ENCODE measurements around the gene PODNL1.

Gene PODNL1

GRCh38 chr19:13899393-13899792, 38.8 kb downstream of the PODNL1 start:
- no peak for TF ChIP-seq CTCF (IDR thresholded peaks at IDR 0.05; ENCODE audit: low read depth, low read length, missing control alignments)
- in situ Hi-C loops (cut with HindIII; ENCODE audit: low sequenced_read_pairs): no loop called here
- DNase-seq (ENCODE audit: low read depth): no peak
- H3K4me3 ChIP-seq (ENCODE audit: low read depth, low read length): no peak overlapping the region

- no peak for DNase-seq (ENCODE audit: low read depth)
- in situ Hi-C loops (cut with HindIII; ENCODE audit: low sequenced_read_pairs): no loop called here
- no peak for TF ChIP-seq CTCF (IDR thresholded peaks at IDR 0.05; ENCODE audit: low read depth, low read length, missing control alignments)
- no peak overlapping the region for H3K4me3 ChIP-seq (ENCODE audit: low read depth, low read length)
These were observed 42.0 kb downstream of the PODNL1 start for GRCh38 chr19:13896227-13896626.

- no peak overlapping the region for H3K4me3 ChIP-seq (ENCODE audit: low read depth, low read length)
- in situ Hi-C loops (cut with HindIII; ENCODE audit: low sequenced_read_pairs): no loop called here
- TF ChIP-seq CTCF (IDR thresholded peaks at IDR 0.05; ENCODE audit: low read depth, low read length, missing control alignments): no peak
- DNase-seq (ENCODE audit: low read depth): no peak
These were observed 43.7 kb downstream of the PODNL1 start for GRCh38 chr19:13894552-13894951.

GRCh38 chr19:13892870-13893269, 45.3 kb downstream of the PODNL1 start:
- in situ Hi-C loops (cut with HindIII; ENCODE audit: low sequenced_read_pairs): no loop called here
- no peak for TF ChIP-seq CTCF (IDR thresholded peaks at IDR 0.05; ENCODE audit: low read depth, low read length, missing control alignments)
- no peak overlapping the region for H3K4me3 ChIP-seq (ENCODE audit: low read depth, low read length)
- DNase-seq (ENCODE audit: low read depth): no peak

- no peak overlapping the region for H3K4me3 ChIP-seq (ENCODE audit: low read depth, low read length)
- TF ChIP-seq CTCF (IDR thresholded peaks at IDR 0.05; ENCODE audit: low read depth, low read length, missing control alignments): no peak
- DNase-seq (ENCODE audit: low read depth): no peak
- in situ Hi-C loops (cut with HindIII; ENCODE audit: low sequenced_read_pairs): no loop called here
These were observed 48.1 kb downstream of the PODNL1 start for GRCh38 chr19:13890136-13890535.

GRCh38 chr19:13888281-13888680, 49.9 kb downstream of the PODNL1 start:
- no peak for TF ChIP-seq CTCF (IDR thresholded peaks at IDR 0.05; ENCODE audit: low read depth, low read length, missing control alignments)
- in situ Hi-C loops (cut with HindIII; ENCODE audit: low sequenced_read_pairs): loop anchor here (5.0 kb wide), 1 partner anchor 189 kb away; no protein-coding TSS in a partner anchor
- no peak for DNase-seq (ENCODE audit: low read depth)

GRCh38 chr19:13887517-13887916, 50.7 kb downstream of the PODNL1 start:
- in situ Hi-C loops (cut with HindIII; ENCODE audit: low sequenced_read_pairs): loop anchor here (5.0 kb wide), 1 partner anchor 190 kb away; no protein-coding TSS in a partner anchor

More at GRCh38 chr19:13888281-13888680, 49.9 kb downstream of the PODNL1 start:
- no peak overlapping the region for H3K4me3 ChIP-seq (ENCODE audit: low read depth, low read length)

More at GRCh38 chr19:13887517-13887916, 50.7 kb downstream of the PODNL1 start:
- no peak for TF ChIP-seq CTCF (IDR thresholded peaks at IDR 0.05; ENCODE audit: low read depth, low read length, missing control alignments)
- H3K4me3 ChIP-seq (ENCODE audit: low read depth, low read length): no peak overlapping the region
- DNase-seq (ENCODE audit: low read depth): no peak

All from astrocyte of the cerebellum (primary cell).